NCI-H187 treated with DMSO at 0.1 percent for 48 hours (cell line): Measurements from ENCODE around the gene DCLK2.

Source experiments
- DNase-seq: peaks from one replicate; lab custom pipeline; 2025; lab: John Stamatoyannopoulos, UW

Gene DCLK2

GRCh38 chr4:150209140-150209829, 131.0 kb downstream of the DCLK2 start:
- no peak for DNase-seq

- DNase-seq: no peak
Observed at GRCh38 chr4:150211016-150211415, 132.8 kb downstream of the DCLK2 start.

GRCh38 chr4:150211799-150212445, 133.7 kb downstream of the DCLK2 start:
- no peak for DNase-seq

GRCh38 chr4:150212485-150212884, 134.2 kb downstream of the DCLK2 start:
- DNase-seq: no peak

- DNase-seq: no peak
Observed at GRCh38 chr4:150212927-150213326, 134.7 kb downstream of the DCLK2 start.

GRCh38 chr4:150215601-150216000, 137.4 kb downstream of the DCLK2 start:
- DNase-seq: no peak

- DNase-seq: no peak
Observed at GRCh38 chr4:150216726-150217125, 138.5 kb downstream of the DCLK2 start.

GRCh38 chr4:150217192-150217591, 138.9 kb downstream of the DCLK2 start:
- no peak for DNase-seq

GRCh38 chr4:150217808-150218207, 139.6 kb downstream of the DCLK2 start:
- no peak for DNase-seq

GRCh38 chr4:150218447-150218846, 140.2 kb downstream of the DCLK2 start:
- no peak for DNase-seq

GRCh38 chr4:150219841-150220240, 141.6 kb downstream of the DCLK2 start:
- no peak for DNase-seq

- no peak for DNase-seq
Observed at GRCh38 chr4:150224896-150225591, 146.8 kb downstream of the DCLK2 start.

- no peak for DNase-seq
Observed at GRCh38 chr4:150229520-150229919, 151.3 kb downstream of the DCLK2 start.

GRCh38 chr4:150230561-150230960, 152.3 kb downstream of the DCLK2 start:
- DNase-seq: no peak

GRCh38 chr4:150231107-150231770, 153.0 kb downstream of the DCLK2 start:
- DNase-seq: no peak

GRCh38 chr4:150232029-150232428, 153.8 kb downstream of the DCLK2 start:
- no peak for DNase-seq

- no peak for DNase-seq
Observed at GRCh38 chr4:150234246-150234645, 156.0 kb downstream of the DCLK2 start.

GRCh38 chr4:150235317-150235716, 157.1 kb downstream of the DCLK2 start:
- no peak for DNase-seq

GRCh38 chr4:150235808-150236271, 157.6 kb downstream of the DCLK2 start:
- DNase-seq: no peak

- no peak for DNase-seq
Observed at GRCh38 chr4:150236626-150237025, 158.4 kb downstream of the DCLK2 start.

GRCh38 chr4:150237110-150237872, 159.0 kb downstream of the DCLK2 start:
- DNase-seq: no peak

GRCh38 chr4:150238591-150238990, 160.3 kb downstream of the DCLK2 start:
- DNase-seq: no peak
